Measurements from ENCODE around the gene PFN3.
A peak's percentile ranks its signal among the peaks of the same experiment; 100 is the strongest.

The PFN3 gene

DNA sequence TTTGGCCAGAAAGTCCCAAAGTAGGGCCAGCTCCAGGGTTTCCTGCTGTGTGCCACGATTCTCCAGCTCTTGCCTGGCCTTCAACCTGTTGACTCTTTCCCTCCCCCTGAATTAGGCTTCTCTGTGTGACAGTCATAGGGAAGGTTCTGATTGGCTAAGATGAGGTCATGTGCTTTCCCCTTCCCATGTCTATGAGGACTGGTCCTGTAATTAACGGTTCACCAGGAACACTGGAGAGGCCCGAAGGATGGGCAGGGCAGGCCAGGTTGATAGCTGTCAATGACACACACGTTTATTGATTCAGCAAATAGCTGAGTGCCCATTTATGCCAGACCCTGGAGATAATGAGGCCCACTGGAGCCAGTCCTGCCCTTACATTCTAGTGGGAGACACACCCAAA lies 37.2 kb upstream of the PFN3 start:
- no peak for DNase-seq

DNA sequence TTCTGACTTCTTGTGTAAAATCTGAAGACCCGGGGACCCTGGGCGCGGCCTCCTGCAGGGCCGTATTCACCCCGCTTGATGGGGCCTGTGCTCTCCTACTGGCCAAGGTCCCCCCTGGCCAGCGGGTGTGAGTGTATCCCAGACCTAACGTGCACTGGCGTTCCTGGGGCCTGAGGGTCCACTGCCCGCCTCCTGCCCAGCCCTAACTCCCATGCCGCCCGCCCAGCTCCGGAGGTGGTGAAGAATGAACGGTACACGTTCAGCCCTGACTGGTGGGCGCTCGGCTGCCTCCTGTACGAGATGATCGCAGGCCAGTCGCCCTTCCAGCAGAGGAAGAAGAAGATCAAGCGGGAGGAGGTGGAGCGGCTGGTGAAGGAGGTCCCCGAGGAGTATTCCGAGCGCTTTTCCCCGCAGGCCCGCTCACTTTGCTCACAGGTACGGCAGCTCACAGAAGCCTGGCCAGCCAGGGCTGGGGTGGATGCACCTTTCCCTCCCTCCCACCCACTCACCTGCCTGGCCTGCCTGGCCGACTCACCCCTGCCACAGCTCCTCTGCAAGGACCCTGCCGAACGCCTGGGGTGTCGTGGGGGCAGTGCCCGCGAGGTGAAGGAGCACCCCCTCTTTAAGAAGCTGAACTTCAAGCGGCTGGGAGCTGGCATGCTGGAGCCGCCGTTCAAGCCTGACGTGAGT lies 35.5 kb upstream of the PFN3 start:
- DNase-seq: no peak

DNA sequence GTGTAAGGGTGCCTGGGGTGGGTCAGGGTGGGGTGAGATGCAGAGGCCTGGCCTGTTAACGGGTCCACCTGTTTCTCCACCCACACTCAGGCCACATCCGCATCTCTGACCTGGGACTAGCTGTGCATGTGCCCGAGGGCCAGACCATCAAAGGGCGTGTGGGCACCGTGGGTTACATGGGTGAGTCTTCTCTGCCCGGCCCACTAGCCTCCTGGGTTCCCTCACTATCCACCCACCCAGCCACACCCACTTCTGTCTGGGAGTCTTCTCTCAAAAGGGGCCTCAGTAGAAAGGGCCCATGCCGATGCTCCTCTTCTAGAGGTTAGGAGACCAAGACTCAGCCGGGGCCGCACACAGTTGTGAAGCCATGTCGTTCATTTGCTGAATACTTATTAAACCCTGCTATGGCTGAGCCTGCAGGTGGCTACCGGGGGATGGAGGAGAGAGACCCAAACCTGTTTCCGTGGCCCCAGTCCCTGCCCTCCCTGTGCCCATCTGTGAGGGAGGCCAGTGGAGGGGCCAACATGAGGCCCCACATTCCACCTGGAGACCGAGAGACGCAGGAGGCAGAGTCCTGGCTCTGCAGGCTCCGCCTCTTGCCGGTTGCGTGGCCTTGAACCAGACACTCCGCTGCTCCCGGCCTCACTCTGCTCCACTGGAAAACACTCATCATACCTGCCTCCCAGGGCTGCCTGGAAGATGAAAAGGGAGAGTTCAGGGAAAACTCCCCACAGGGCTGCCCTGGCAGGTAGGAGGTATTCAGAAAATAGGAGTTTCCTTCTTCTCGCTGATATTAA lies 34.7 kb upstream of the PFN3 start:
- no peak for DNase-seq

DNA sequence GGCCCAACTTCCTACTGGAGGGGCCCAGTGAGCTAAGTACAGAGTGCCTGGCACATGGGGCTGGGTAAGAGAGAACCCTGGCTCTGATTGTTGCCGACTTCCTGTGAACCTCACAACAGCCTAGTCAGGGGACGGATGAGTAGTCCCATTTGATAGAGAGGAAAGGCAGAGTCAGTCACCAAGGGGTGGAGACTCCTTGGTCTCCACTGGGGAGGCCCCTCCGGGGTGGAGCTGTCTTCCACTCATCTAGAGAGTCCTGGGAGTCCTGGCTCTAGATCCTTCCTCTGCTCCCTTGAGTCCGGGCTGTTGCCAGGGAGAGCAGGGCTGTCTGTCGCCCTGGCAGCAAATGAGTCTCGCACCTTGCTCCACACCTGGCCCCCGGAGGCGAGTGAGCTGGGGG lies 34.0 kb upstream of the PFN3 start:
- no peak for DNase-seq

DNA sequence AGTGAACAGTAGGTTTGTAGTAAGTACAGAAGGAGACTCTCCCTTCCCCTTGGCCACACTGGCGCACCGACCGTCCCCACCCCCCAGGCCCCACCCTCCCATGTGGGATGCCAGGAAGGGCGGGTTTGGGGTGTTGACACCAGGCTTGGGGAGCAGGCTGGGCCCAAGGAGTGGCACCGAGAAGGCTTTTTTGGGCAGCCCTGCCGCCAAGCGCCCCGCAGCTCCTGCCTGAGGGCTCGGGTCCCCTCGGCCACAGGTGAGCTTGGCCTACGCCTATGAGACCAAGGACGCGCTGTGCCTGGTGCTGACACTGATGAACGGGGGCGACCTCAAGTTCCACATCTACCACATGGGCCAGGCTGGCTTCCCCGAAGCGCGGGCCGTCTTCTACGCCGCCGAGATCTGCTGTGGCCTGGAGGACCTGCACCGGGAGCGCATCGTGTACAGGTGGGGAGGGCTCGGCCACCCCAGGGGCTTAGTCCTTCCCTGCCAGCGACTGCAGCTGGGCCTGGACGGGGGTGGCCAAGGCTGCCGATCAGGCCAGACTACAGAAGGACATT lies 33.3 kb upstream of the PFN3 start:
- DNase-seq: no peak

DNA sequence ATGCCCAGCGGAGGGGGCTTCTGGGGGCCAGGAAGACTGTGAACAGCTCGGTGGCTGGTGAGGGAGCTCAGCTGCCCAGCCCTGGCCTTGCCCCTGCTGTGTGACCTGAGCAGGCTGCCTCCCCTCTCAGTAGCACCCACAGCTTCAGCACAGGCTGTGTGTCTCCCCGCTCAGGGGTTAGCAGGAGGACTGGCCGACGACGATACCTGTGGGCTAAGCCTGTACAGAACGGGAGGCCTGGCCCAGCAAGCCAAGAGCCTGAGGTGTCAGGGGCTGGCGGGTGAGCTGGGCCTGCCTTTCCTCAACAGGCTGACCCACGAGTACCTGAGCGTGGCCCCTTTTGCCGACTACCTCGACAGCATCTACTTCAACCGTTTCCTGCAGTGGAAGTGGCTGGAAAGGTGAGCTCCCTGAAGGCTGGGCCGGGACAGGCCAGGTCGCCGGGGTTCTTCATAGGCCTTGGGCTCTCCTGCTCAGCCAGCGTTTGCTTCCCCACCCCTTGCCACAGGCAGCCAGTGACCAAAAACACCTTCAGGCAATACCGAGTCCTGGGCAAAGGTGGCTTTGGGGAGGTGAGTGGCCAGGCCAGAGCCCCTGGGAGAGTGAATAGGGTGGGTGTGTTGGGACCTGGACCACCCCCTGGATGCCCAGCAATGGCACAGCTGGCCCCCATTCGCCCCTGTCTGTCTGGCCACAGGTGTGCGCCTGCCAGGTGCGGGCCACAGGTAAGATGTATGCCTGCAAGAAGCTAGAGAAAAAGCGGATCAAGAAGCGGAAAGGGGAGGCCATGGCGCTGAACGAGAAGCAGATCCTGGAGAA lies 32.6 kb upstream of the PFN3 start:
- DNase-seq: no peak

DNA sequence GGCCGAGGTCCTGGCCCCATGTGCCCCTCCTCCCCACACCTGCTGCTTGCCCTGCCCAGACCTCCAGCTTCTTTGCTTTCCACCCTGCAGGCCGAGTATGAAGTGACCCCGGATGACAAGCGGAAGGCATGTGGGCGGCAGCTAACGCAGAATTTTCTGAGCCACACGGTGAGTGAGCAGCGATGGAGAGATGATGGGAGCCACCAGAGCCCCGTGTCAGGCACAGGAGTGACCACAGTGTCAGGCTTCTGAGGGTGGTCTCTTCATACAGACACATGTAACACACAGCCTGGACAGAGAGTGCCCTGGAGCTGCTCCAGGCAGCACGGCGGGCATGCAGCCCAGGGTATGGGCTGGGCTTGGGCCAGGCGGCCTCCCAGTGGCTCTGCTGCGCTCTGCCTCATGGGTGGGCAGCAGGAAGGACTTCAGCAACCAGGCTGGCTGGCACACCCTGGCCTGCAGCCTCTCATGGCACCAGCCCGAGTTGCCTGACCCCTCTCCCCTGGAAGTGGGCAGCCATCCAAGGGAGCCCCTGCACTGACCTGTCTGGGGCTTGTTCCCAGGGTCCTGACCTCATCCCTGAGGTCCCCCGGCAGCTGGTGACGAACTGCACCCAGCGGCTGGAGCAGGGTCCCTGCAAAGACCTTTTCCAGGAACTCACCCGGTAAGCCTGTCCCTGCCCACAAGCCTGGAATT lies 31.8 kb upstream of the PFN3 start:
- DNase-seq: no peak

DNA sequence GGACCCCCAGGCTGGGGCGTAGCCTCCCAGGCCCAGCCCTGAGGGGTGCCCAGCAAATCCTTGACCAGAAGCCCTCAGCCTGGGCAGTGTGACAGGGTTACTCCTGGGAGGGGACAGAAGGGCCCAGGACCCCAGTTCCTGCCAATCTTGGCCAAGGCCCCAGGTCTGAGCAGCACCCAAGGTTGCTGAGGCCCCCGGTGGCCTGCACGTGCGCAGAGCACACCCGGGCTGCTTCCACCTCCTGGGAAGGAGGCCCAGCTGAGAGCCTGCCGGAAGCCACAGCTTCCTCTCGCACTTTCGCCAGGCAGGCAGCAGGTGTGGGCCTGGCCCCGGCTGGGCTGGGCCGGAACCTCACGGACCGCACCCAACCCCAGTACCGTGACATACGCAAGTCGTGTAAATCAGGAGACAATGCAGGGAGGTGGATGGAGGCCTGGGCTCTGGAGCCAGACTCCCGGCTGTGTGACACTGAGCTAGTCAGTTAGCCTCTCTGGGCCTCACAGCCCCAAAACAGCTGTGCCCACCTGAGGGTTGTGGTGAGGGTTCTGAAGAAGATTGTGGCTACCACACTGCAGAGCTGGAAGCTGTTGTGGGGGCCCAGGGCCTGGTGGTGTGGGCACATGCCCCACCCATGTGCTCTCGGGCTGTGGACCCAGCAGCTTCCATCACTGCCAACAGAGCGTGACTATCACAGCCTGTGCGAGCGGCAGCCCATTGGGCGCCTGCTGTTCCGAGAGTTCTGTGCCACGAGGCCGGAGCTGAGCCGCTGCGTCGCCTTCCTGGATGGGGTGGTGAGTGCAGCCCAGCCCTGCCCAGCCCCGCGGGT lies 31.1 kb upstream of the PFN3 start:
- DNase-seq: peak; percentile 88

DNA sequence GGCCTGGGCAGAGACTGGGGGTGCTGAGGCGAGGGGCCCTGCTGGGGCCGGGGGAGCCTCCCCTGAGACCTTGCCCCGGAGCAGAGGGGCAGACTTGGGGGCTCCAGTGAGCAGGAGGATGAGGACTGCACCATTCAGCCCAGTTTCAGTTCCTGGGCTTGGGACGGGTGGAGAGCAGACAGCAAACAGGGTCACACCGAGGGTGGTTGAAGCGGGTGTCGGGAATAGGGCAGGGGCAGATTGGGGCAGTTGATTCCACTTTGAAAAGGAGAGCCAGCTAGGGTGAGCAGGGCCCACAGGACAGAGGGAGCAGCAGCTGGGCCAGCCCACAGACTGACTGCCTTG lies 30.5 kb upstream of the PFN3 start:
- DNase-seq: no peak

DNA sequence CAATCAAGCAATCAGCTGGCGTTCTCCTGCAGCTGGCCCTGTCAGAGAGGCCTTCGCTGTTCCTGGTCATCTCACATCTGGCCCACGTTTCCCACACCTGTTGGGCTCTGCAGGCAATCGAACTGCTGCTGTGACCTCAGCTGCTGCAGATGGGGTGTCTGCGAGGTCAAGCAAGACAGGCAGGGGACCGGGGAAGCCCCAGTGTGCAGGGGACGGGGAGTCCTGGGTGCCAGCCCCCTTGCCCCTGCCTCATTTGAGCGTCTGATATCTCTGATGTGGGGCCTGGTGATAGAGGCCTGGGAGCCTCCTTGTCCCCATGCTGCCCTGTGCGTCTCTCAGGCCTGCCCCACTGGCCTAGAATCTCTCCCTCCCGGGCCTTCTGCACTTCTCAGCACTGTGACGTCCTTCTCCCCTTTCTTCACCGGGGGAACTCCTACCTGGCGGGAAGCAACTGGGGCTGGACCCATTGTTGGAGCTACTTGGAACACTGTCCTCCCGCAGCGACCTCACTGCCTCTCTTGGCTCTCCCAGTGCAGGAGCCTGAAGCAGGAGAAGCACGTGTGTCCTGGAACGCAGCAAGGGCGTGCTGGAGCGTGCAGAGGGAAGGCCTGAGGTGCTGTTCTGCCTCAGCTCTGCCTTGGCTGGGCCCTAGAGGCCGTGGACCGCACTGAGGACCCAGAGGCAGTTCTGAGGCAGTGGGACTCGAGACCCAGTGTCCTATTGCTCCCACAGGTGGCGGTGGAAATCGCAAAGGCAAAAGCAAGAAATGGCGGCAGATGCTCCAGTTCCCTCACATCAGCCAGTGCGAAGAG lies 29.9 kb upstream of the PFN3 start:
- DNase-seq: no peak

DNA sequence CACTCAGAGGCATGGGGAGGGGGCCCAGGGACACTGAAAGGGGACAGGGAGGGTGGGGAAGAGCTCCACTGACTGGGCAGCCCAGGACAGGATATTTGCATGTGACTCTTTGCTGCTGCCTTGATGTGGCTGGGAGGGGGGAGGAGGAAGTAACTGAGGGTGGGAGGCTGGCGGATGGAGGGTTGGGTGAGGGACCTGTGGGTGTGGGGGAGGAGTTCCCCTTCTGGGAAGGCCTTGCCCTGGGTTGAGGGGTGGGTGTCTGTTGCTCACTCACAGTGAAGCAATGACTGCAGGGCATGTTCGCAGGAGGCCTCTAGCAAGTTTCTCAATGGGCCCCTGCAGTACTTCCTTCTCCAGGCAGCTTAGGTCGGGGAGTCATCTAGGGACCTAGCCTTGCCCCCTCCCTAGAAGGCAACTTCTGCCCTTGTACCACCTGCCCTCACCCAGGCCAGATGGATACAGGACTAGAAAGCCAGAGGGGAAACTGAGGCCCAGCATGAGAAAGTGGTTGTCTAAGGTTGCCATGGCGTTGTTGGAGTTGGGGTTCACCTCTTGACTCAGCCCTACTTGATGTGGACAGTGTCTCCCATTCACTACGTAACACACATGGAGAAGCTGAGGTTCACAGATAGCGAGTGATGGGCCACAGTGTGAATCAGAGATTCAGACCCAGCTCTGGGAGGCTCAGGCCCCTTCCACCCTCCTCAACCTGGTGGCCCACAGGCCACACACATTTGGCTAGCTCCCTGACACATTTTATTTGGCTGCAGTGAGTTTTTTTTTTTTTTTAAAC lies 29.0 kb upstream of the PFN3 start:
- peak; percentile 93 for DNase-seq

DNA sequence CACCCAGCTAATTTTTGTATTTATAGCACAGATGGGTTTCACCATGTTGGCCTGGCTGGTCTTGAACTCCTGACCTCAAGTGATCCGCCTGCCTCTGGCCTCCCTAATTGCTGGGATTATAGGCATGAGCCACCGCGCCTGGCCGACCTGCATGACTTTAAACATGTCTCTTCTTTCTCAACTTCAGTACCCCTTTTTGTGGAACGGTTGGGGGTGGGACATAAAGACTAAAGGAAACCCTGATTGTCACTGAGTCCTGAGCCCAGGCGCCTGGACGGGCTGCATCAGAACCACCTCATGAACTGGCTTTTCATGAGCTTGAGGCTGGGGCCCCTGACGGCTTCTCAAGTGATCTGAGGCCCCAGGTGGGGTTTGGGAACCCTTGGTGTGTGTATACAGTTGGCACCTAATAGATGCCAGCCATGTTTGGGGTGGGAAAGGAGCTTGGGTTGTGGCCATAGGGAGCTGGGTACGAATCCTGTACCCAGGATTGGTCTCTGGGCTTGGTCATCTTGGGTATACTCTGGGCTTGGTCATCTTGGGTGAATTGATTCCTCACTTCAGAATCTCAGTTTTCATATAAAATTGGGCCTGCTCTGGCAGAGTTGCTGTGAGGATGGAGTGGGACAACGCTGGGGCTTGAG lies 28.2 kb upstream of the PFN3 start:
- DNase-seq: no peak

DNA sequence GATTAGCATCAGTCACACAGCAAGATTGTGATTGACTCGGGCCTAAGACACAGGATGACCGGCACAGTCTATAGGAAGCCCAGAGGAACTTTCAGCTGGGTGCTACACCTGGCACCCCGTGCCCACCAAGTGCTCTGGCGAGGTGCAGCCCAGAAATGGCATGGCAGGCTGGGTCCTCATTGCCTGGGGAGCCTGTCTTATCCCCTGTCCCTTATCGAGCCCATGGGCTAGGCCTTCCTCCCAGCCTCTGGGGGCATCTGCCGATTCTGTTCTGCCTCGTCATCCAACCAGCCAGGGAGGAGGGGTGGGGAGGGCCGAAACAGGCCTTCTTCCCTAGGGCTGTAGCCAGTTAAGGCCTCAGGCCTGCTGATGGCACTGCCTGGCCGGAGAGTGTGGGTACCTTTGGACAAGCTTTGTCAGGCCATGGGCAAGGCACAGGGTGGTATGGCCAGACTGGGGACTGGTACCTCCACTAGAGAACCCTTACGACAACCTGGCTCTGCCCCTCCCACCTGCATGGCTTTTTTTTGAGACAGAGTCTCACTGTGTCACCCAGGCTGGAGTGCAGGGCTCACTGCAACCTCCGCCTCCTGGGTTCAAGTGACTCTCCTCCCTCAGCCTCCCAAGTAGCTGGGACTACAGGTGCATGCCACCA lies 27.6 kb upstream of the PFN3 start:
- DNase-seq: peak; percentile 54

DNA sequence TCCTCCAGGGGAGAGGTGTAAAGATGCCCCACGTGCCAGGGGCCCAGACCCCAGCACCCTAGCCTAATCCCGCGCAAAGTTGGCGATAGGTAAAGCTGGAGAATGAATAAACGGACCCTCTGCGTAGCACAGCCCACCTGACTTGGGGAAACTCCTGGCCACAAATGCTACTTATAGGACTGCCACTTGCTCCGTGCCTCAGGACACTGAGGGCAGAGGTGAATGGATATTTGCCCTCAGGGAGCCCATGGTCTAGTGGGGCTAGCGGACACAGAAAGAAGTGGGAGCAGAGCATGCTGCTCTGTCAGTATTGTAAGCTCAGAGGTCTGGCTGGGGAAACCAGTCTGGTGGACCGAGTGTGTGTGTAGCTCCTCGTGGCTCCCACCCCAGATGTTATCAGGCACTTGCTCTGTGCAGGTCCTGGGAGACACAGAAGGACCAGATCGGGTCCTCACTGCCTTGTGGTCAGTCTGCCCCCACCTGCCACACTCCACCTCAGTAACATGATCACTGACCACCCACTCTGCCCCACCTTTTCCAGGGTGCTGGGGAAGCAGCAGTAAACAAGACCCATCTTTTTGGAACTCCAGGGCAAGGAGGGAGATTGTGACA lies 26.9 kb upstream of the PFN3 start:
- no peak for DNase-seq

DNA sequence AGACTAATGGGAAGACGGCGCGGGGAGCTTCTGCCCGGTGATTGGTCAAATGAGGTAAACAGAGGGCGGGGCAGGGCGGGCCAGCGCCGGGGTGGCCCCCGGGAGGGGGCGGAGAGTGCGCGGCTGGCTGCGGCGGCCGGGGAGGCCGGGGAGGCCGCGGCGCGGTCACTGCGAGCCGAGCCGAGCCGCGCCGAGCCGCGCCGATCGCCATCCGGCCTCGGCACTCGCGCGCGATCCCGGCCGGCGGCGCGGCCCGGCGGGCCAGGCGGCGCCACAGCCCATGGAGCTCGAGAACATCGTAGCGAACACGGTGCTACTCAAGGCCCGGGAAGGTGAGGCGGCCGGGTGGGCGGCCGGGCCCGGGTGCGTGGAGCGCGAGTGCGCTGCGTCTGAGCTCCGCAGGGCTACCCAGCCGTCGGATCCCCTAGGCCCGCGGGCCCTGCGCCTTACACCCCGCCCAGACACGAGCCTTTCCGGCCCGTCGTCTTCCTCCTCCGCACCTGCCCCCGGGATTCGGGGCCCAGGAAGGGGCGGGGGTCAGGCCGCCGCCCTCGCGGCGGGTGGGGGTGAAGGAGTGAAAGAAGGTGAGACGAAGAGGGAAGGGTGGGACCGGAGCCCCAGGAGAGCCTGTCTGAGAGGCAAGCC lies 26.2 kb upstream of the PFN3 start, which contains the start of gene GRK6:
TSS of gene GRK6 (plus strand) at position 111 of the 645 bp plus-strand sequence. CDS start at position 281, 170 bp downstream.
- peak; percentile 76 for DNase-seq

DNA sequence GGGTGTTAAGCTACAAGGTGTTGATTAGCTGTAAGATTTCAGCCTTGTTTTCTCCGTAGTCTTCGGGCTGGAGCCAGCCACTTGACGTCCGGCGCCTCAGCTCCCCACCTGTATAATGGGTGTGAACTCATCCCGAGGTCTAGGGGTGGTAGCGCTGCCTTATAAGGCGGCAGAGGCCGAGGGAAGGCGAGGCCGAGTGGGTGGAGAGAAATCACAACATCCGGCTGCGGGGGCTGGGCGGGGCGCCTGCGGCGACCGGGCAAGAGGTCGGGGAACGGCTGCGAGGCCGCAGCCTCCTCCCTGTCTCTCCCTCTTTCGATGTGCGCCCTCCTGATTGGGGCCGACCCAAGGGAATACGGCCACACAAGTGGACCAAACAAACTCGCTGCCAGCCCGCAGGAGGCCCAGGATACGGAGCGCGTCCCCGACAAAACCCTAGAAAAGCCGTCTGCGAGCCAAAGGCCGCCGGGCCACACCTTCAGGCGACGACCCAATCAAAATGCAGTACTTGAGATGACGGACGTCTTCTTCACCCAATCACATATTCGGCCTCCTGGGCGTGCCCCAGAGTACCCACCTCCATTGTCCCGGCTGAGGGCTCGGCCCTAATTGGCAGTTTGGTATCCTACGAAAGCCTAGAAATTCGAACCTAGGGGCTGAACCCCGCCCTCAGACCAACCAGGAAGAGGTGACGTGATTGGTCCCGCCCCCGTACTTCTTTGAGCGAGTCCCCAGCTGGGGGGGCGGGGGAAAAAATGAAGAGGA lies 25.5 kb upstream of the PFN3 start:
- DNase-seq: peak; percentile 100

DNA sequence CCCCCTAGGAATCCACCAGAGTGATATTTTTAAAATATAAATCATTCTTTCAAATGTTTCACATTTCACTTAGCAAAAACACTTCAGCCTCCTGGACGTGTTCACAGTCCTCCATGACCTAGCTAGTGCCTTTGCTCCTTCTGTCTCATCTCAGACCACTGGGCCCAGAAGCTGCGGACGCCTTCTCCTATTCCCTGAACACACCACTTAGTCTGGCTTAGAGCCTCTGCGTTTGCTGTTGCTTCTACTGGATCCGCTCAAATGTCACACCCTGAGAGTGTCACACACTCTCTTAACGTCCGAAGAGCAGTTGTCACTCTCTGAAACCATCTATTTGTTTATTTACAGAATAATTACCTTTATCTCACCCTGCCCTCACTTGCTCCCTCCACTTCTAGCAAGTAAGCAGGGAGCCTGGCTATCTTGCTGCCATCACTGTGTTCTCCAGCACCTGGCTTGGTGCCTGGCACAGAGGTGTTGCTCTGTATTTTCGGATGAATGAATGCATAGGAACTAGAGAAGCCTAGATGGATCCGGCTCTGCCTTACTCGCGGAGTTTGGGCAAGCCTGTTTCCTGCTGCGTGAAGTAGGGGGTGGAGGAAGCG lies 24.8 kb upstream of the PFN3 start:
- no peak for DNase-seq
